H1 (cell line): ENCODE results near the gene EPB41L3. TPM values are rescaled to one million over a fixed set of nuclear protein-coding genes. Genes with fewer than 3 reads are reported as not detected.

Experiments used
- CTCF ChIA-PET: fragments of 300-600 bp; sonication (Branson Sonifier 250); formaldehyde crosslinking; loops from one replicate; lab custom pipeline; 2021; ENCODE audit not compliant: partially characterized antibody; lab: Charles Lee
- POLR2A ChIA-PET: fragments of 300-600 bp; sonication (Branson Sonifier 250); formaldehyde crosslinking; loops from one replicate; lab custom pipeline; 2021; ENCODE audit warnings: inconsistent platforms; ENCODE audit not compliant: partially characterized antibody; lab: Charles Lee
- DNase-seq, 2 experiments: peaks; one replicate each; pipeline versions ENCODE4 v3.0.0 to v3.0.0-alpha.2; 2010 to 2022; ENCODE audit warnings: low spot score in 2 of 2, low read depth in 1 of 2, mixed read lengths in 1 of 2
- FAIRE-seq: peaks from 2 replicates; lab custom pipeline; 2011; peaks lifted over from hg19 to GRCh38; lab: Jason Lieb, UNC
- H2AFZ ChIP-seq: 2 replicates; pipeline ENCODE4 v1.8.1; 2012; ENCODE audit warnings: low read length, inconsistent platforms
- H2AK5ac ChIP-seq: 2 replicates; pipeline ENCODE4 v1.6.1; 2013; ENCODE audit warnings: low read depth, low read length
- H2BK120ac ChIP-seq: replicated peaks from 2 replicates; pipeline ENCODE3; 2013; ENCODE audit warnings: low read depth, low read length, inconsistent platforms
- H2BK12ac ChIP-seq: 2 replicates; pipeline ENCODE4 v1.6.1; 2013; ENCODE audit warnings: low read depth, low read length
- H2BK15ac ChIP-seq: 2 replicates; pipeline ENCODE4 v1.6.1; 2013; ENCODE audit warnings: low read length
- H2BK20ac ChIP-seq: 2 replicates; pipeline ENCODE4 v1.6.1; 2013; ENCODE audit warnings: low read length
- H2BK5ac ChIP-seq: 2 replicates; pipeline ENCODE4 v1.6.1; 2013; ENCODE audit warnings: low read depth, low read length
- H3K14ac ChIP-seq: 2 replicates; pipeline ENCODE4 v1.6.1; 2013; ENCODE audit warnings: inconsistent platforms; ENCODE audit not compliant: insufficient read length
- H3K18ac ChIP-seq: 2 replicates; pipeline ENCODE4 v1.6.1; 2013; ENCODE audit warnings: low read length; ENCODE audit errors: extremely low read depth
- H3K23ac ChIP-seq: 2 replicates; pipeline ENCODE4 v1.6.1; 2013; ENCODE audit warnings: inconsistent platforms; ENCODE audit not compliant: insufficient read length
- H3K23me2 ChIP-seq: 2 replicates; pipeline ENCODE4 v1.6.1; 2013; ENCODE audit warnings: low read depth, low read length
- H3K27ac ChIP-seq: 2 replicates; pipeline ENCODE4 v1.6.1; 2011; ENCODE audit warnings: low read depth, low read length, inconsistent platforms
- H3K27me3 ChIP-seq, 4 experiments: replicated peaks in 1 of 4; 1 replicate in 1 of 4; 2 replicates in 3 of 4; pipeline versions ENCODE4 v1.6.1 to v1.8.1; 2011 to 2013; ENCODE audit warnings: low read length in 3 of 4, mild to moderate bottlenecking in 3 of 4, inconsistent platforms in 2 of 4, mixed read lengths in 2 of 4, moderate library complexity in 1 of 4; ENCODE audit not compliant: control insufficient read depth in 3 of 4, insufficient read depth in 3 of 4; ENCODE audit errors: extremely low read depth in 1 of 4
- H3K36me3 ChIP-seq, 4 experiments: 2 replicates each; pipeline versions ENCODE4 v1.6.1 to v1.8.1; 2011 to 2013; ENCODE audit warnings: mild to moderate bottlenecking in 4 of 4, low read length in 3 of 4, moderate library complexity in 2 of 4, control low read depth in 1 of 4, inconsistent platforms in 1 of 4; ENCODE audit not compliant: insufficient read depth in 4 of 4, control insufficient read depth in 2 of 4
- H3K4ac ChIP-seq: replicated peaks from 2 replicates; pipeline ENCODE3; 2013; ENCODE audit warnings: low read length, low read depth, mixed read lengths, inconsistent platforms; ENCODE audit not compliant: insufficient read length
- H3K4me1 ChIP-seq, 4 experiments: replicated peaks in 1 of 4; 1 replicate in 1 of 4; 2 replicates in 3 of 4; pipeline versions ENCODE4 v1.6.1 to v1.8.1; 2011 to 2013; ENCODE audit warnings: low read length in 3 of 4, inconsistent platforms in 2 of 4, mixed read lengths in 1 of 4; ENCODE audit not compliant: insufficient read depth in 4 of 4, control insufficient read depth in 3 of 4
- H3K4me2 ChIP-seq, 2 experiments: 2 replicates each; pipeline versions ENCODE4 v1.6.1 to v1.8.1; 2011 to 2013; ENCODE audit warnings: low read depth in 2 of 2, low read length in 2 of 2, control low read depth in 1 of 2, inconsistent platforms in 1 of 2, mild to moderate bottlenecking in 1 of 2; ENCODE audit not compliant: insufficient read depth in 1 of 2
- H3K4me3 ChIP-seq, 4 experiments: fragments of 200-600, 300-600 bp in 1 of 4; sonication (generic), shearing (Covaris generic), sonication (Bioruptor Twin) in 1 of 4; 2 replicates each; pipeline versions ENCODE4 v1.5.1 to v1.8.1; 2011 to 2016; ENCODE audit warnings: low read length in 4 of 4, low read depth in 3 of 4, control low read depth in 2 of 4, inconsistent platforms in 2 of 4, mild to moderate bottlenecking in 2 of 4, mixed read lengths in 1 of 4, moderate library complexity in 1 of 4; ENCODE audit not compliant: insufficient read depth in 2 of 4; ENCODE audit errors: extremely low read depth in 1 of 4
- H3K56ac ChIP-seq: replicated peaks from 2 replicates; pipeline ENCODE3; 2013; ENCODE audit warnings: low read depth, mild to moderate bottlenecking, mixed read lengths, low read length, inconsistent platforms; ENCODE audit not compliant: insufficient read length
- H3K79me1 ChIP-seq: 2 replicates; pipeline ENCODE4 v1.6.1; 2013; ENCODE audit warnings: low read depth, low read length, control low read depth
- H3K79me2 ChIP-seq, 2 experiments: 2 replicates each; pipeline versions ENCODE4 v1.6.1 to v1.8.1; 2012 to 2013; ENCODE audit warnings: low read length in 2 of 2, mild to moderate bottlenecking in 2 of 2, inconsistent platforms in 1 of 2; ENCODE audit not compliant: insufficient read depth in 2 of 2, control insufficient read depth in 1 of 2
- H3K9ac ChIP-seq, 4 experiments: replicated peaks in 1 of 4; 1 replicate in 1 of 4; 2 replicates in 3 of 4; pipeline versions ENCODE4 v1.6.1 to v1.8.1; 2011 to 2013; ENCODE audit warnings: low read depth in 3 of 4, low read length in 3 of 4, control low read depth in 2 of 4, mild to moderate bottlenecking in 2 of 4, moderate library complexity in 2 of 4, inconsistent platforms in 1 of 4; ENCODE audit errors: extremely low read depth in 1 of 4
- H3K9me3 ChIP-seq, 2 experiments: 2 replicates each; pipeline versions ENCODE4 v1.6.1 to v1.8.1; 2012 to 2013; ENCODE audit warnings: mild to moderate bottlenecking in 2 of 2, moderate library complexity in 2 of 2, control low read depth in 1 of 2, inconsistent platforms in 1 of 2, low read depth in 1 of 2, low read length in 1 of 2, mixed read lengths in 1 of 2; ENCODE audit not compliant: insufficient read depth in 2 of 2
- H4K20me1 ChIP-seq, 2 experiments: replicated peaks in 1 of 2; 2 replicates each; pipeline versions ENCODE3 to v1.8.1; 2011 to 2013; ENCODE audit warnings: inconsistent platforms in 2 of 2, low read length in 2 of 2, mild to moderate bottlenecking in 1 of 2; ENCODE audit not compliant: insufficient read depth in 2 of 2, control insufficient read depth in 1 of 2
- H4K5ac ChIP-seq: 2 replicates; pipeline ENCODE4 v1.6.1; 2013; ENCODE audit warnings: low read length, low read depth, mixed read lengths, inconsistent platforms; ENCODE audit not compliant: insufficient read length
- H4K8ac ChIP-seq: 2 replicates; pipeline ENCODE4 v1.8.0; 2013; ENCODE audit warnings: mild to moderate bottlenecking, moderate library complexity, low read length, inconsistent platforms; ENCODE audit not compliant: insufficient read depth; ENCODE audit errors: extremely low read depth
- H4K91ac ChIP-seq: replicated peaks from 2 replicates; pipeline ENCODE3; 2013; ENCODE audit warnings: low read length, mixed read lengths, inconsistent platforms; ENCODE audit not compliant: insufficient read length
- ATF2 ChIP-seq: IDR thresholded peaks from 2 replicates; pipeline ENCODE4 v1.6.1; 2012; ENCODE audit warnings: low read length, inconsistent platforms
- BRCA1 ChIP-seq: IDR thresholded peaks from 2 replicates; pipeline ENCODE4 v1.6.1; 2012; ENCODE audit warnings: low read depth, low read length, improper control_type of control experiment
- CBX5 ChIP-seq: fragments of 300-800, 300-1000 bp; sonication (generic); IDR thresholded peaks from 2 replicates; pipeline ENCODE4 v1.7.1; 2016; ENCODE audit warnings: antibody characterized with exemption, low read length, low read depth
- CBX8 ChIP-seq: fragments of 300-800, 300-1000 bp; sonication (generic); IDR thresholded peaks from 2 replicates; pipeline ENCODE4 v1.7.1; 2016; ENCODE audit warnings: low read depth, low read length, borderline replicate concordance
- EP300 ChIP-seq, 2 experiments: IDR thresholded peaks; 1 replicate in 1 of 2; 2 replicates in 1 of 2; pipeline ENCODE4 v1.6.1; 2011 to 2012; ENCODE audit warnings: low read depth in 2 of 2, low read length in 2 of 2, mild to moderate bottlenecking in 2 of 2, borderline replicate concordance in 1 of 2, inconsistent platforms in 1 of 2, moderate library complexity in 1 of 2
- JUND ChIP-seq: IDR thresholded peaks from 2 replicates; pipeline ENCODE4 v1.6.1; 2011; ENCODE audit warnings: mild to moderate bottlenecking, improper control_type of control experiment, low read length
- KDM4A ChIP-seq: IDR thresholded peaks from one replicate; pipeline ENCODE4 v1.7.1; 2012; ENCODE audit warnings: low read depth, mild to moderate bottlenecking, moderate library complexity, low read length, inconsistent platforms; ENCODE audit not compliant: severe bottlenecking
- MAFK ChIP-seq: IDR thresholded peaks from 2 replicates; pipeline ENCODE4 v1.6.1; 2012; ENCODE audit warnings: low read depth, mild to moderate bottlenecking, improper control_type of control experiment, low read length
- PHF8 ChIP-seq: fragments of 200-600 bp; sonication (generic); conservative IDR thresholded peaks from 2 replicates; pipeline ENCODE4 v1.7.1; 2012; ENCODE audit warnings: low read depth, mild to moderate bottlenecking, inconsistent platforms, low read length, moderate library complexity
- RBBP5 ChIP-seq: IDR thresholded peaks from 2 replicates; pipeline ENCODE4 v1.7.1; 2012; ENCODE audit warnings: low read depth, mild to moderate bottlenecking, inconsistent platforms, low read length, moderate library complexity, borderline replicate concordance
- RFX5 ChIP-seq: IDR thresholded peaks from 2 replicates; pipeline ENCODE4 v1.6.1; 2011; ENCODE audit warnings: low read depth, low read length, improper control_type of control experiment, borderline replicate concordance
- SIRT6 ChIP-seq: IDR thresholded peaks from one replicate; pipeline ENCODE4 v1.7.1; 2012; ENCODE audit warnings: low read length, inconsistent platforms
- TBP ChIP-seq: IDR thresholded peaks from 2 replicates; pipeline ENCODE4 v1.6.1; 2011; ENCODE audit warnings: low read depth, low read length, improper control_type of control experiment
- WGBS, 2 experiments: shearing (Covaris generic) in 1 of 2; methylation state at CpG; one replicate each; pipeline versions ENCODE4 v1.1.6 to v1.1.7; 2013 to 2015; ENCODE audit warnings: low lambda C conversion rate in 2 of 2, mixed read lengths in 2 of 2, inconsistent platforms in 1 of 2, low coverage in 1 of 2, missing lambda C conversion rate in 1 of 2; ENCODE audit not compliant: insufficient replicate concordance in 2 of 2, insufficient coverage in 1 of 2, insufficient read length in 1 of 2; ENCODE audit errors: extremely low coverage in 1 of 2, missing lambda C conversion rate in 1 of 2; 5-methylcytosine and 5-hydroxymethylcytosine counted together
- polyA plus RNA-seq, 7 experiments: library from polyadenylated mRNA; depleted of rRNA in 3 of 7; stranded (reverse) in 5 of 7; unstranded in 2 of 7; fragments of >200 nt in 5 of 7; fragments of 200-250 nt in 2 of 7; gene quantifications; 1 replicate in 5 of 7; 2 replicates in 1 of 7; 4 replicates in 1 of 7; pipeline versions ENCODE4 v1.2.1 to v1.2.3, GENCODE V29; 2011 to 2013; ENCODE audit warnings: missing spikeins in 2 of 7, mixed read lengths in 2 of 7
- total RNA-seq: library from RNA; stranded (reverse); fragmentation: NEBNext Ultra II Directional; extraction: Animal tissue kit (Norgen Biotek cat#: 25700); gene quantifications from 2 replicates; pipeline ENCODE4 v1.2.1, GENCODE V29; 2021

Gene EPB41L3
- total and polyA plus RNA-seq, 2 of the 8 experiments (the other 6 are each of a cell fraction or from before 2014, with no cell fraction given) = 7.9 to 16.1 TPM

- H3K4me2 ChIP-seq = no peak overlapping the region
- H3K23me2 ChIP-seq = no peaks in the 10 kb centered on the region
- 71% methylated on average over 3 of the region's 3 CpGs; no CpG with 5 or more reads in 1 of the 2 experiments for WGBS, 2 experiments
- TF ChIP-seq MAFK (no peak), PHF8 (no peak), ATF2 (no peak), JUND (no peak), RBBP5 (no peak), CBX8 (no peak), TBP (no peak), KDM4A (no peak), SIRT6 (no peak), BRCA1 (no peak), EP300 (IDR thresholded peaks at IDR 0.05; ENCODE audit: borderline replicate concordance in 1 of 2, low read depth in 2 of 2, low read length in 2 of 2) (no peak), CBX5 (no peak), RFX5 (no peak)
Measured at GRCh38 chr18:5585653-5586052, 41.9 kb upstream of the EPB41L3 start.

More at GRCh38 chr18:5585653-5586052, 41.9 kb upstream of the EPB41L3 start:
- Histone ChIP-seq H3K4ac (no peak overlapping the region), H3K9ac (no peak overlapping the region), H4K20me1 (no peaks in the 10 kb centered on the region), H4K91ac (no peak overlapping the region), H3K4me3 (no peak overlapping the region), H2AFZ (no peak overlapping the region), H3K9me3 (no peaks in the 10 kb centered on the region), H4K5ac (no peak overlapping the region), H2BK20ac (no peak overlapping the region), H2BK15ac (no peak overlapping the region), H3K79me2 (no peaks in the 10 kb centered on the region), H4K8ac (no peak overlapping the region), H3K23ac (no peak overlapping the region), H3K14ac (no peak overlapping the region), H2AK5ac (no peak overlapping the region), H2BK120ac (no peak overlapping the region), H3K27me3 (no peaks in the 10 kb centered on the region), H2BK5ac (no peak overlapping the region), H3K79me1 (no peaks in the 10 kb centered on the region), H3K56ac (no peak overlapping the region), H3K4me1 (peaks cover 0 to 12% (median 7%) of the 10 kb centered on the region in 4 experiments; a peak in 5 of 7 replicates), H2BK12ac (no peak overlapping the region), H3K27ac (no peak overlapping the region), H3K36me3 (no peaks in the 10 kb centered on the region), H3K18ac (peak overlapping the region; percentile 16; the same call in 1 of the 2 replicates)
- ChIA-PET POLR2A (no interaction called here), CTCF (interaction anchor here (0.6 to 1.3 kb wide), 3 partner anchors 15 to 1299 kb away, joined by 3 to 5 read pairs (median 4); no protein-coding TSS in a partner anchor)
- no peak for DNase-seq
- no peak for FAIRE-seq
